Activated CD4-positive, alpha-beta T cell treated with anti-CD3 and anti-CD28 coated beads for 36 hours (primary cell): ENCODE measurements around the gene CFAP43. TPM values are rescaled to one million over a fixed set of nuclear protein-coding genes. Genes with fewer than 3 reads are reported as not detected.

Experiments used
- ATAC-seq: fragments of 200-7000 bp; cut with Tn5 transposase; one replicate; pipeline ENCODE4 v1.10.0; 2021; ENCODE audit warnings: mild to moderate bottlenecking, moderate library complexity
- CTCF ChIA-PET: fragments of 350-600 bp; sonication (Branson Sonifier 250); formaldehyde crosslinking; loops from one replicate; lab custom pipeline; 2021; ENCODE audit warnings: antibody characterized with exemption; lab: Charles Lee
- POLR2A ChIA-PET: fragments of 350-600 bp; sonication (Branson Sonifier 250); formaldehyde crosslinking; loops from one replicate; lab custom pipeline; 2021; ENCODE audit warnings: antibody characterized with exemption, inconsistent platforms; lab: Charles Lee
- DNase-seq: peaks from one replicate; pipeline ENCODE4 v3.0.0-alpha.2; 2020
- H3K27ac Mint-ChIP-seq: one replicate; pipeline ENCODE4 v1.8.0; 2021; ENCODE audit warnings: mixed read lengths
- H3K27me3 Mint-ChIP-seq: one replicate; pipeline ENCODE4 v1.8.0; 2021; ENCODE audit warnings: mixed read lengths
- H3K36me3 Mint-ChIP-seq: one replicate; pipeline ENCODE4 v1.8.0; 2021; ENCODE audit warnings: low read depth, mixed read lengths
- H3K4me1 Mint-ChIP-seq: one replicate; pipeline ENCODE4 v1.8.0; 2021; ENCODE audit warnings: mixed read lengths
- H3K4me3 Mint-ChIP-seq: one replicate; pipeline ENCODE4 v1.8.0; 2021; ENCODE audit warnings: mild to moderate bottlenecking, moderate library complexity, mixed read lengths
- H3K9me3 Mint-ChIP-seq: one replicate; pipeline ENCODE4 v1.8.0; 2021; ENCODE audit warnings: low read depth, mixed read lengths
- intact Hi-C, 2 experiments: fragments of 100-400 bp; cut with DNase I in 1 of 2; cut with micrococcal nuclease in 1 of 2; formaldehyde crosslinking; loops; one replicate each; pipeline versions ENCODE4 v1.14.2 to v1.15.1; 2022 to 2024; cut with DNase I, micrococcal nuclease
- total RNA-seq, 2 experiments: library from RNA; stranded (reverse); gene quantifications; one replicate each; pipeline ENCODE4 v1.2.3, GENCODE V29; 2021

Gene CFAP43, protein sequence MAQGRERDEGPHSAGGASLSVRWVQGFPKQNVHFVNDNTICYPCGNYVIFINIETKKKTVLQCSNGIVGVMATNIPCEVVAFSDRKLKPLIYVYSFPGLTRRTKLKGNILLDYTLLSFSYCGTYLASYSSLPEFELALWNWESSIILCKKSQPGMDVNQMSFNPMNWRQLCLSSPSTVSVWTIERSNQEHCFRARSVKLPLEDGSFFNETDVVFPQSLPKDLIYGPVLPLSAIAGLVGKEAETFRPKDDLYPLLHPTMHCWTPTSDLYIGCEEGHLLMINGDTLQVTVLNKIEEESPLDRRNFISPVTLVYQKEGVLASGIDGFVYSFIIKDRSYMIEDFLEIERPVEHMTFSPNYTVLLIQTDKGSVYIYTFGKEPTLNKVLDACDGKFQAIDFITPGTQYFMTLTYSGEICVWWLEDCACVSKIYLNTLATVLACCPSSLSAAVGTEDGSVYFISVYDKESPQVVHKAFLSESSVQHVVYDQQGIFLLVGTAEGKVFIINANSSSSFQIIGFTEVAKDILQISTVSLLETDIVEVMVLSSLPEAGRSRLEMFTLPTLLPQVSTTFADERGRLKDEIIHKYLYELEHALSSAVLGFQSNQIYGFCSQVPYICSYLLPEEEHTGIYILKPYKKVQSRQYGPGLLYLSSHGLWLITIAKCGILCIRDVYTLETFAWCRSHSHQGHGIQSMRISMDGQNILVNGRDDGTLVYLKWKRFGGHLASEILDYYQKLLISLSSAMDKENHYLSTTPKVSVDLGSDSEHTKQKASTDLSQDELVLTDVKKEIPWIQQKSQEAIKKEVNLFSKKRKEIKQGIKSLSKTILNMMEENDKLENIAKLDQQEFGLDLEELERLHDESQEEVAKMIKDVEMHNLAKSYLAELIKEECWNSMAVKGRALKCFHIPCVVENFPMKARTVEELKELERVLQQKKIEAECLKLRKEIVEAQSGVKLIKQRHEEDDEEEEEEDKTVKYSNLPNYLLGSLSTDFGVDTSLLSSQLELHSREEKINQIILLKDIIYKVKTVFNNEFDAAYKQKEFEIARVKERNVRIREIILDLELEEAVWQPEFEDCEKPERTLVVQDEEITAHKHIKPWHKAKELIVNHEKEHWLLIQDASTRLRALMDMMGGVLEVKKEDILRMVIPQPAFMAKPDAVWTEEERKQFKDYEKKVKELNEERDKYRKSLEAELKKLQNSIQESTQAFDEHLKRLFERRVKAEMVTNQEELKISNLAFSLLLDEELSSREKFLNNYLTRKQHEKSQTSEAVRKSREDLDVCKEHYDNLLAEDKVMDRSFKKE (N-terminal part only)
- total RNA-seq: under 1 TPM; 0.09 TPM

- peak; percentile 100 for DNase-seq
- Mint-ChIP-seq H3K36me3 (no peaks in the 10 kb centered on the region), H3K4me3 (peak within 1 kb of the TSS; percentile 78), H3K9me3 (peaks cover 10% of the 10 kb centered on the region), H3K4me1 (peaks cover 5% of the 10 kb centered on the region), H3K27ac (peak within 1 kb of the TSS; percentile 21), H3K27me3 (peaks cover 13% of the 10 kb centered on the region)
- POLR2A ChIA-PET: interaction anchor here (0.7 to 1.4 kb wide), 2 partner anchors 23 to 37 kb away, joined by 3 read pairs; partner anchors contain the start of genes GSTO1 and GSTO2
- intact Hi-C loops: loop anchor here (1.0 to 2.0 kb wide), 7 partner anchors 22 to 314 kb away; partner anchors contain the start of genes GSTO1 (in 2 of the 2), CFAP58 (in 1 of the 2), GSTO2 (in 1 of the 2) and STN1 (in 1 of the 2)
- ATAC-seq: peak; percentile 100
- CTCF ChIA-PET: interaction anchor here (0.6 to 2.0 kb wide), 4 partner anchors 43 to 345 kb away, joined by 3 to 6 read pairs (median 3); no protein-coding TSS in a partner anchor
Observed at GRCh38 chr10:104231784-104232612, at the start of gene CFAP43. Gene CFAP43 (minus strand): TSS chr10:104232364. CDS start chr10:104232246, 118 bp downstream.

DNA sequence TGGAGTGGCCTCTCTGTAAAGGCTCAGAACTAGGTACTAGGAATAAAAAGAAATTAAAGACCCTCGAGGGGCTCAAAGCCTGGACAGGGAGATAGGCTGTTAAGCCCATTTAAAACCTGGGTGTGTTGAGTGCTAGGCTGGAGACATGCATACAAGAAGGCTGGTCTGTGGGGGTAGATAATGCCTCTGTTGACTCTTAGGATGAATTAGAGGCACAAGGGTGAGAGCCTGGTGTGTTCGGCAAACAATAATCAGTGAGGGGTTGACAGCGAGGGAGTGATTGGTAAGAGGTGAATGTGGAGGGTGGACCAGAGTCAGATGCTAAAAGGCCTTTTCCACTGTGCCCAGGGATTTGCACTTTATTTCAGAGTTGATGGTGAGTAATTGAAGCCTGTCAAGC lies 49.5 kb upstream of the CFAP43 start:
- Mint-ChIP-seq H3K9me3 (no peaks in the 10 kb centered on the region), H3K27ac (no peak overlapping the region), H3K36me3 (no peaks in the 10 kb centered on the region), H3K27me3 (peaks cover 2% of the 10 kb centered on the region), H3K4me1 (no peaks in the 10 kb centered on the region), H3K4me3 (no peak overlapping the region)
- DNase-seq: no peak
- intact Hi-C loops: no loop called here
- ChIA-PET CTCF (interaction anchor here (0.6 kb wide), 1 partner anchor 9 kb away, joined by 3 read pairs; no protein-coding TSS in a partner anchor), POLR2A (no interaction called here)
- no peak for ATAC-seq

DNA sequence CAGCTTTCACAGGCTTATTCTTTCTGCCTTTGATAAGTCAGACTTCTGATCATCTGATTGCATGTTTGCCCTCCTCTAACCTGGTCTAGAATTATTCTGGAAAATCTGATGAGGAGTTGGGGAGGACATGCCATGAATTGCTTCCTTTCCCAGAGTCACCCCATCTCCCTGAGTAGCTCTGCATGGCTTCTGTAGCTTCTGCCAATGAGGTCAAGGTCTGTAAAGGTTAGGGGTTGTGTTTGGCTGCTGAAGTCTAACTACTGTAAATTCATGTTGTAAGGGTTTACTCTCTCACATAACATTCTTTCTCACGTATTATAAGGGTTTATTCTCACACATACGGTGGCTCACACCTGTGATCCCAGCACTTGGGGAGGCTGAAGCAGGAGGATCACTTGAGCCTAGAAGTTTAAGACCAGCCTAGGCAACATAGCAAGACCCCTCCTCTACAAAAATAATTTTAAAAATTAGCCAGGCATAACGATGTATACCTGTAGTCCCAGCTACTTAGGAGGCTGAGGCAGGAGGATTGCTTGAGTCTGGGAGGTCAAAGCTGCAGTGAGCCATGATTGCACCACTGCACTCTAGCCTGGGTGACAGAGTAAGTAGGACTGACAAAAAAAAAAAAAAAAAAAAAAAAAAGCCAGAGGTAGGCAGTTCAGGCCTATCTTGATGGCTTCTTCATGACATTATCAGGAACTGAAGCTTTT lies 47.5 kb upstream of the CFAP43 start:
- Mint-ChIP-seq H3K9me3 (no peaks in the 10 kb centered on the region), H3K36me3 (no peaks in the 10 kb centered on the region), H3K4me3 (no peak overlapping the region), H3K4me1 (no peaks in the 10 kb centered on the region), H3K27me3 (peaks cover 9% of the 10 kb centered on the region), H3K27ac (no peak overlapping the region)
- ChIA-PET CTCF (interaction anchor here (0.6 to 2.5 kb wide), 8 partner anchors 9 to 27 kb away, joined by 3 to 15 read pairs (median 4); no protein-coding TSS in a partner anchor), POLR2A (interaction anchor here (0.6 kb wide), 1 partner anchor 45 kb away, joined by 5 read pairs; no protein-coding TSS in a partner anchor)
- ATAC-seq (no peak), DNase-seq (no peak)
- intact Hi-C loops: no loop called here

- Mint-ChIP-seq H3K4me1 (no peaks in the 10 kb centered on the region), H3K36me3 (no peaks in the 10 kb centered on the region), H3K9me3 (no peaks in the 10 kb centered on the region), H3K27ac (no peak overlapping the region), H3K27me3 (peaks cover 9% of the 10 kb centered on the region), H3K4me3 (no peak overlapping the region)
- ChIA-PET POLR2A (no interaction called here), CTCF (interaction anchor here (0.6 to 5.2 kb wide), 5 partner anchors 8 to 29 kb away, joined by 3 to 46 read pairs (median 5); no protein-coding TSS in a partner anchor)
- ATAC-seq (no peak), DNase-seq (no peak)
- intact Hi-C loops: no loop called here
Observed at GRCh38 chr10:104277785-104278184, 45.6 kb upstream of the CFAP43 start.

DNA sequence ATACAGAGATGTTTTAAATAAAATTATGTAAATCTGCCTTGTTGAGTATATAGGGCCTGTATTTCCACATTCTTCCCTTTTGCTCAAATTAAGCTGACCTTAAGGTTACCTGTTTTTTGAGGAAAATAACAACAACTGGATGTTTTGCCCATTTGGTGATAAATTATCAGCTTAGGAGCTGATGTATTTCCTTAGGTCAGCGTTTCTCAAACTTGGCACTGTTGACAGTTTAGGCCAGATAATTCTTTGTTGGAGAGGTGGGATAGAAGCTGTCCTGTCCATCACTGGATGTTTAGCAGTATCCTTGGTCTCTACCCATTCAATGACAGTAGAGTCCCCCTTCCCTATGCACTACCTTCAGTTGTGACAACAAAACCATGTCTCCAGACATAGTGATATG lies 44.0 kb upstream of the CFAP43 start:
- Mint-ChIP-seq H3K9me3 (no peaks in the 10 kb centered on the region), H3K27ac (no peak overlapping the region), H3K4me3 (no peak overlapping the region), H3K36me3 (no peaks in the 10 kb centered on the region), H3K4me1 (no peaks in the 10 kb centered on the region), H3K27me3 (peaks cover 8% of the 10 kb centered on the region)
- ATAC-seq (no peak), DNase-seq (no peak)
- intact Hi-C loops: no loop called here
- ChIA-PET POLR2A (no interaction called here), CTCF (interaction anchor here (1.0 to 5.2 kb wide), 11 partner anchors 12 to 126 kb away, joined by 3 to 115 read pairs (median 5); partner anchors contain the start of genes CFAP58 and ITPRIP)

DNA sequence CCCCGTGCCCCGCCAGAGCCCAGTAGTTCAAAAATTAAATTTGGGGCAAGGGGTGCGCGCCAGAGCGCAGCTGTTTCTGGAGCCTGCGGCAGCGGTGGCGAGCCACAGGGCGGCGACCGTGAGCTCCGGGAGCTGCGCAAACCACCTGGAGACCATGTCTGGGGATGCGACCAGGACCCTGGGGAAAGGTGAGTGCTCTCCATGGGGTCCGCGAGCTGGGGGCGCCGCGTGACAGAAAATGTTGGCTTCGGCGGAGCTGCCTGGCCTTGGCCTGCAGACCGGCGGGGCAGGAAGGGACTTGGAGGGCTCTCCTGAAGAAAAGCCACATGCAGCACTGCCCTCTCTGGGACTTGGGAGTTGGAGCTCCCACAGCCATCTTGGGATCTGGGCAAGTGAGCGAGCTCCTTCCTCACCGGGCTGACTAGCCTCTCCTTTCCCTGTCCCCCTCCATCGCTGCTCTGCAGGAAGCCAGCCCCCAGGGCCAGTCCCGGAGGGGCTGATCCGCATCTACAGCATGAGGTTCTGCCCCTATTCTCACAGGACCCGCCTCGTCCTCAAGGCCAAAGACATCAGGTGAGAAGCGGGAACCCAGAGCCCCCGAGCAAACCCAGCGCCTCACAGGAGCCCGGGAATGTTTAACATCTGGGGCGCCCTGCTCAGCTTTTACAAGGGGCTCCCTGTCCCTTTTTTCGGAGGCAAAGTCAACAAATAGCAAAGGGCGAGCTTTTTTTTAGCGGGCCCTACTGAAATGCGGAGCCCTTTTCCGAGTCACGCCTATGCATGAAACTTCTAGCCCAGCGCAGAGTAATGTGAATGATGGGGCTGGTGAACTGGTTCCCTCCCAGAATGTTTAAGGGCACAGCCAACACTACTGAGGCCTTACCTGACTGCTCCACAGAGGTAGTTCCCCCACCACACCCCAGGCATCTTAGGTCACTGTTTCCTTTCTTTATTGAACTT lies 42.9 kb upstream of the CFAP43 start:
- H3K9me3 Mint-ChIP-seq: no peaks in the 10 kb centered on the region

DNA sequence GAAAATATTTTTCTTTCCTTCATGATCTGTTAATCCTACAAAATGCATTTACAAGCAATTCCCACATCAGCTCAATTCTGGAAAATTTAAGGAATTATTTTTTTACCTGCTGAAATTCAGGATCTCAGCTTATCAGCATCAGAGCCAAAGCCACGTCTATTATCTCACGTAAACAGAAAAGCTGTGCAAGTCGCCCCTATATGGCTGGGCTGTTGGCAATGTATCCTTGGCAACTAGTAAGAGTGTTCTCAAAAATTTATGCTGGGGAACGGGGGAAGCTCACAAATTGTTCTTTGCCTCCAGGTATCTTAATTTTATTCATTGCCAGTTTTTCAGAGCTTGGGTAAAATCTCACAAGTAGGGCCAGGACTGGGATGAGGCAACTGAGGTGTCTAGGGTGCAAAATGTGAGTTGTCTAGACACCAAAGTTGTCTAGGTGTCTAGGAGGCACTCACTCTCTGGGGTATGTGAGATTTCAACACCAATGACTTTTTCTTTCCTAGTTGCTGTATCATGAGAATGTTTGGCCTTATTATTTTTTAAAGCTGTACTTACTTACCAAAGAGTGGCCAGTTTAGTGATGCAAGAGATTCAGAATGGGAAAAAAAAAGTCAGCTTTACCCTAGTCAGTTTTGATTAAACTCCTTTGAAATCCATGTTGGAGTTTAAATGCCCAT lies 41.9 kb upstream of the CFAP43 start:
- no peak overlapping the region for H3K27ac Mint-ChIP-seq
- H3K4me1 Mint-ChIP-seq: peaks cover 3% of the 10 kb centered on the region
- H3K27me3 Mint-ChIP-seq: peaks cover 8% of the 10 kb centered on the region
- ATAC-seq (peak; percentile 8), DNase-seq (no peak)
- CTCF ChIA-PET: interaction anchor here (0.6 to 5.2 kb wide), 50 partner anchors 7 to 634 kb away, joined by 3 to 115 read pairs (median 5); partner anchors contain the start of genes CFAP43, CFAP58, GSTO1 and ITPRIP
- no peaks in the 10 kb centered on the region for H3K9me3 Mint-ChIP-seq
- POLR2A ChIA-PET: interaction anchor here (1.2 kb wide), 1 partner anchor 19 kb away, joined by 5 read pairs; the partner anchor contains the start of gene GSTO1
- no peaks in the 10 kb centered on the region for H3K36me3 Mint-ChIP-seq
- peak overlapping the region; percentile 30 for H3K4me3 Mint-ChIP-seq
- intact Hi-C loops: loop anchor here (1.0 kb wide), 2 partner anchors 76 to 77 kb away; no protein-coding TSS in a partner anchor

More for the DNA sequence above, 42.9 kb upstream of the CFAP43 start:
- ChIA-PET POLR2A (interaction anchor here (1.2 kb wide), 1 partner anchor 20 kb away, joined by 5 read pairs; the partner anchor contains the start of gene GSTO1), CTCF (interaction anchor here (0.6 to 5.2 kb wide), 52 partner anchors 8 to 387 kb away, joined by 3 to 115 read pairs (median 4); partner anchors contain the start of genes CFAP43, CFAP58, GSTO1 and ITPRIP)
- intact Hi-C loops: loop anchor here (1.0 kb wide), 2 partner anchors 75 to 76 kb away; no protein-coding TSS in a partner anchor
- Mint-ChIP-seq H3K27ac (no peak overlapping the region), H3K27me3 (peaks cover 8% of the 10 kb centered on the region), H3K4me1 (no peaks in the 10 kb centered on the region), H3K36me3 (no peaks in the 10 kb centered on the region), H3K4me3 (peak overlapping the region; percentile 30)
- DNase-seq (peak; percentile 75), ATAC-seq (peak; percentile 93)

- no peak for DNase-seq
- ChIA-PET POLR2A (no interaction called here), CTCF (interaction anchor here (1.3 to 5.2 kb wide), 22 partner anchors 10 to 385 kb away, joined by 3 to 115 read pairs (median 8); partner anchors contain the start of genes CFAP58, GSTO1, ITPRIP and SFR1)
- H3K27ac Mint-ChIP-seq: no peak overlapping the region
- intact Hi-C loops: no loop called here
- ATAC-seq: no peak
- H3K4me1 Mint-ChIP-seq: peaks cover 3% of the 10 kb centered on the region
- H3K36me3 Mint-ChIP-seq: peaks cover 5% of the 10 kb centered on the region
- H3K9me3 Mint-ChIP-seq: no peaks in the 10 kb centered on the region
- no peak overlapping the region for H3K4me3 Mint-ChIP-seq
- H3K27me3 Mint-ChIP-seq: peaks cover 8% of the 10 kb centered on the region
Observed at GRCh38 chr10:104273286-104273685, 41.1 kb upstream of the CFAP43 start.
